Peyer's patch (tissue), 4 donors: ENCODE results near the gene WDR86.

Experiments
- CTCF ChIP-seq, 6 experiments: fragments of 450-650 bp in 4 of 6; fragments of 200-600 bp in 2 of 6; sonication (generic) in 1 of 6; IDR thresholded peaks; one replicate each; pipeline ENCODE4 v1.5.1; 2017 to 2019; ENCODE audit warnings: antibody characterized with exemption in 6 of 6, mild to moderate bottlenecking in 3 of 6, moderate library complexity in 1 of 6
- POLR2A ChIP-seq, 2 donors: fragments of 450-650 bp; IDR thresholded peaks; one replicate each; pipeline ENCODE4 v1.5.1; 2017; ENCODE audit warnings: antibody characterized with exemption in 2 of 2, mild to moderate bottlenecking in 2 of 2, moderate library complexity in 2 of 2

- no peak for TF ChIP-seq POLR2A (IDR thresholded peaks at IDR 0.05)
- no peak for TF ChIP-seq CTCF (IDR thresholded peaks at IDR 0.05)
Measured at GRCh38 chr7:151454932-151455530, 45.2 kb upstream of the WDR86 start.
